NT2/D1 (cell line): Measurements from ENCODE around the gene RAB3B.

Source experiments
- DNase-seq: peaks from one replicate; pipeline ENCODE4 v3.0.0-alpha.2; 2011; ENCODE audit warnings: low read depth, low spot score
- H3K27me3 ChIP-seq: 2 replicates; pipeline ENCODE4 v1.6.0; 2011; ENCODE audit warnings: mild to moderate bottlenecking; ENCODE audit not compliant: insufficient read length, insufficient read depth
- H3K36me3 ChIP-seq: 2 replicates; pipeline ENCODE4 v1.6.1; 2011; ENCODE audit warnings: mild to moderate bottlenecking, low read length, mixed read lengths; ENCODE audit not compliant: insufficient read depth, insufficient read length
- H3K4me1 ChIP-seq: 2 replicates; pipeline ENCODE4 v1.5.1; 2011; ENCODE audit not compliant: insufficient read depth, insufficient read length
- H3K4me3 ChIP-seq: 2 replicates; pipeline ENCODE4 v1.5.1; 2011; ENCODE audit warnings: low read depth; ENCODE audit not compliant: insufficient read length
- H3K9ac ChIP-seq: 2 replicates; pipeline ENCODE4 v1.6.0; 2011; ENCODE audit warnings: low read depth; ENCODE audit not compliant: insufficient read length
- H3K9me3 ChIP-seq: 2 replicates; pipeline ENCODE4 v1.5.1; 2011; ENCODE audit warnings: mild to moderate bottlenecking, low read length; ENCODE audit not compliant: insufficient read depth
- SUZ12 ChIP-seq: IDR thresholded peaks from 2 replicates; pipeline ENCODE4 v1.6.1; 2011; ENCODE audit not compliant: insufficient read length, insufficient read depth; ENCODE audit errors: extremely low read depth
- YY1 ChIP-seq: IDR thresholded peaks from 2 replicates; pipeline ENCODE4 v1.6.1; 2011; ENCODE audit not compliant: insufficient read length, insufficient read depth
- ZNF274 ChIP-seq: IDR thresholded peaks from 2 replicates; pipeline ENCODE4 v1.6.1; 2011; ENCODE audit warnings: mild to moderate bottlenecking, low read depth, low read length

RAB3B gene

GRCh38 chr1:51953079-51953478 is 37.4 kb downstream of the RAB3B start:
- H3K4me1 ChIP-seq, result peaks cover 15% of the 10 kb centered on the region
- peaks cover 48% of the 10 kb centered on the region for H3K36me3 ChIP-seq
- no peak overlapping the region for H3K4me3 ChIP-seq

DNA sequence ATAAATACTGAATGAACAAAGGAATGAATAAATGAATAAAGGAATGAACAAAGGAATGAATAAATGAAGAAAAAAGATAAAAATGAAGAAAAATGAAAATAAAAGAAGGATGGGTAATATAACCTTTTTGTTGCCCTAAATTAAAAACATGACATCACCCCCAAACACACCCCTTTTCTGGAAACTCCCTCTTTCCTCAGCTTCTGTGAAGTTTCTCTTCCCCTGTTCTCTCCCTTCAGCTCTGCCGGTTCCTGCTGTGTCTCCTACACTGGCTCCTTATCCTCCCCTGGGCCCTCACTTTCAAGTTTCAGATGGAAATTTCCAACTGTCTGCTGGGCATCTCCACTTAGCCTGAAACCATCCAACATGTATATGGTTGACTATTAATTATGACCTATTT is 37.9 kb downstream of the RAB3B start:
- no peak for DNase-seq
- Histone ChIP-seq H3K9me3 (peaks cover 23% of the 10 kb centered on the region), H3K27me3 (no peaks in the 10 kb centered on the region), H3K9ac (no peak overlapping the region), H3K36me3 (peaks cover 44% of the 10 kb centered on the region), H3K4me1 (peaks cover 13% of the 10 kb centered on the region), H3K4me3 (no peak overlapping the region)
- TF ChIP-seq YY1 (no peak), ZNF274 (no peak), SUZ12 (no peak)

More at GRCh38 chr1:51953079-51953478, 37.4 kb downstream of the RAB3B start:
- no peak overlapping the region for H3K9ac ChIP-seq
- TF ChIP-seq YY1 (no peak), SUZ12 (no peak), ZNF274 (no peak)
- peaks cover 23% of the 10 kb centered on the region for H3K9me3 ChIP-seq
- DNase-seq, result no peak
- no peaks in the 10 kb centered on the region for H3K27me3 ChIP-seq

GRCh38 chr1:51950701-51951100 is 39.8 kb downstream of the RAB3B start:
- DNase-seq, result no peak
- Histone ChIP-seq H3K9me3 (peaks cover 23% of the 10 kb centered on the region), H3K9ac (no peak overlapping the region), H3K36me3 (peaks cover 43% of the 10 kb centered on the region), H3K4me1 (peaks cover 4% of the 10 kb centered on the region), H3K4me3 (no peak overlapping the region), H3K27me3 (no peaks in the 10 kb centered on the region)
- no peak for TF ChIP-seq ZNF274
- TF ChIP-seq SUZ12, result no peak
- no peak for TF ChIP-seq YY1

- TF ChIP-seq ZNF274 (no peak), YY1 (no peak), SUZ12 (no peak)
- H3K4me1 ChIP-seq, result peaks cover 4% of the 10 kb centered on the region
Measured at GRCh38 chr1:51949014-51949702, 41.3 kb downstream of the RAB3B start.

DNA sequence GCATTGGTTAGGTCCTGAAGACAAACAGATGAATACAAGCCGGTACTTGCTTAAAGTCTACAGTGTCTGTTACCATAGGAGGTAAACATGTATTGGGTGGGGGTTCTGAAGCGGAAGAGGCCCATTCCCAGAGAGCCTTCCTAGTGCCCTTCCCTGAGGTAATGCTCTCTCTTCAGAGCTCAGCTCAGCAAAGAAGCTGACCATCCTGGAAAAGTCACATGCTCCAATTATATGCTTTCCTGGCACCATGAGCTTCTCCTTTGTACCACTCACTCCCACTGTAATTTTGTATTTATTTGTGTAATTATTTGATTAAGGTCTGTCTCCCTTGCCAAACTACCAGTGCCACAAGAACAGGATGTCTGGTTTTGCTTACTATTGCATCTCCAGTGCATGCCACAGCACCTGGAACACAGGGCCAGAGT is 42.0 kb downstream of the RAB3B start:
- H3K27me3 ChIP-seq, result no peaks in the 10 kb centered on the region
- H3K36me3 ChIP-seq, result peaks cover 51% of the 10 kb centered on the region
- peaks cover 4% of the 10 kb centered on the region for H3K4me1 ChIP-seq
- H3K9ac ChIP-seq, result no peak overlapping the region
- H3K4me3 ChIP-seq, result no peak overlapping the region
- no peak for DNase-seq
- peaks cover 23% of the 10 kb centered on the region for H3K9me3 ChIP-seq
- TF ChIP-seq ZNF274 (no peak), YY1 (no peak), SUZ12 (no peak)

More at GRCh38 chr1:51949014-51949702, 41.3 kb downstream of the RAB3B start:
- no peak overlapping the region for H3K9ac ChIP-seq
- H3K9me3 ChIP-seq, result peaks cover 23% of the 10 kb centered on the region
- H3K4me3 ChIP-seq, result no peak overlapping the region
- peaks cover 45% of the 10 kb centered on the region for H3K36me3 ChIP-seq
- no peak for DNase-seq
- H3K27me3 ChIP-seq, result no peaks in the 10 kb centered on the region

GRCh38 chr1:51946300-51946699 is 44.2 kb downstream of the RAB3B start:
- no peak for TF ChIP-seq YY1
- no peak for TF ChIP-seq SUZ12
- no peak for TF ChIP-seq ZNF274
- Histone ChIP-seq H3K27me3 (no peaks in the 10 kb centered on the region), H3K9me3 (peaks cover 39% of the 10 kb centered on the region), H3K4me1 (peaks cover 4% of the 10 kb centered on the region), H3K36me3 (peaks cover 52% of the 10 kb centered on the region), H3K4me3 (no peak overlapping the region), H3K9ac (no peak overlapping the region)
- no peak for DNase-seq

DNA sequence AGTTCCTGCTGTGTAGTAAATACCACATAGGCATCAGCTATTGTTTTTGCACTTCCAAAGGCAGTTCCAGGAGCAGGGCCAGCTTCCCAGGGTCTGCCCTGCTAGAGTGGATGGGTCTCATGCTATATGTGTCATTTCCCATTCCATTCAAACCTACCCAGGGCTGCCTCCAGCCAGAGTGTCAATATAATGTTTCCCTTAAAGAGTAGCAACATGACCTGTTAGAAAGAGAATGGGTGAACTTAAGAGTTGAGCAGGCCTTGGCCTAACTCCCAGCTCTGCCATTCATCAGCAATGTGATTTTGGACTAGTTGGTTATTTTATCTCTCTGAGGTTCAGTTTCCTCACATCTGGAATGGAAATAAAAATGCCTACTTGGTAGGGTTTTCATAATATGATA is 44.9 kb downstream of the RAB3B start:
- Histone ChIP-seq H3K27me3 (no peaks in the 10 kb centered on the region), H3K4me3 (no peak overlapping the region), H3K36me3 (peaks cover 54% of the 10 kb centered on the region), H3K9ac (no peak overlapping the region), H3K4me1 (peaks cover 4% of the 10 kb centered on the region), H3K9me3 (peaks cover 39% of the 10 kb centered on the region)
- TF ChIP-seq YY1, result no peak
- TF ChIP-seq ZNF274, result no peak
- TF ChIP-seq SUZ12, result no peak
- DNase-seq, result no peak
